Vagina (tissue), 2 donors: ENCODE results near the gene FAM237A. TPM values are rescaled to one million over a fixed set of nuclear protein-coding genes. Genes with fewer than 3 reads are reported as not detected.

ENCODE experiments used
- DNase-seq, 2 donors: peaks; one replicate each; pipeline ENCODE4 v3.0.0-alpha.2; 2017; ENCODE audit errors: extremely low spot score in 2 of 2
- H3K27ac ChIP-seq: fragments of 200-600 bp; sonication (generic); one replicate; pipeline ENCODE4 v1.5.1; 2019
- H3K27me3 ChIP-seq: fragments of 200-600 bp; sonication (generic); one replicate; pipeline ENCODE4 v1.5.1; 2019
- H3K36me3 ChIP-seq, 2 donors: fragments of 200-600 bp; sonication (generic); one replicate each; pipeline ENCODE4 v1.5.1; 2017 to 2019
- H3K4me1 ChIP-seq: fragments of 200-600 bp; sonication (generic); one replicate; pipeline ENCODE4 v1.5.1; 2019
- H3K4me3 ChIP-seq, 2 donors: fragments of 200-600 bp; sonication (generic); 1 replicate in 1 of 2; 2 replicates in 1 of 2; pipeline ENCODE4 v1.5.1; 2016 to 2019
- H3K9me3 ChIP-seq: fragments of 200-600 bp; sonication (generic); one replicate; pipeline ENCODE4 v1.5.1; 2019
- POLR2A ChIP-seq, 2 donors: fragments of 450-650 bp; IDR thresholded peaks; one replicate each; pipeline ENCODE4 v1.6.1; 2017; ENCODE audit warnings: antibody characterized with exemption in 2 of 2, mild to moderate bottlenecking in 2 of 2, moderate library complexity in 2 of 2
- POLR2AphosphoS5 ChIP-seq, 2 donors: sonication (generic); formaldehyde crosslinking; IDR thresholded peaks; one replicate each; pipeline ENCODE4 v1.9.0; 2017; ENCODE audit warnings: antibody characterized with exemption in 2 of 2, mild to moderate bottlenecking in 2 of 2, low read depth in 1 of 2; ENCODE audit not compliant: insufficient read depth in 1 of 2
- intact Hi-C: fragments of 100-400 bp; cut with DNase I; formaldehyde crosslinking; loops from one replicate; pipeline ENCODE4 v1.15.1; 2023
- total RNA-seq: library from RNA; depleted of rRNA; stranded (reverse); fragments of >200 nt; gene quantifications from one replicate; pipeline ENCODE4 v1.2.3, GENCODE V29; 2016
- TF ChIP-seq, protein P1 (sequence below), 3 experiments: fragments of 450-650 bp in 2 of 3; fragments of 200-600 bp in 1 of 3; sonication (generic) in 1 of 3; IDR thresholded peaks; one replicate each; pipeline ENCODE4 v1.5.1; 2017 to 2019; ENCODE audit warnings: antibody characterized with exemption in 3 of 3, mild to moderate bottlenecking in 2 of 3, moderate library complexity in 2 of 3

The FAM237A gene
- total RNA-seq, 1 donor from 2014 or later: not detected

DNA sequence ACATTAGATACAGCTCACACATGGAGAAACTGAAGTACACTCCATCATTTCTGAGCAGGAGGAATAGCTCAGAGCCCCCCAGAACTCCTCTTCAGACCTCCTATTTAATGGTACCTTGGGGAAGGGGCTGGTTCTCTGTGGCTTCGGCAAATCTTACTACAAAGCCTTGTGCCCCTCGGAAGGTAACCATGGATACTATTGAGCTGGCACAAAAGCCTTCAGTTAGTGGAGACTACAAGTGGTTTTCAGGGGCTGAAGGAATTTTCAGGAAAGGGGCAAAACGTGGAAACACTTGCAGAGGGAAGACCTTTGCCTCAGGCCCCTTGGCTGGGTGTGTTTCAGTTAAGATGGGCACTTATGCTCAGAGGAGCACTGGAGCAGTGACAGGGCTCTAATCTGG, 1.1 kb upstream of the FAM237A start:
- intact Hi-C loops: no loop called here
- H3K27ac ChIP-seq: no peak overlapping the region
- H3K4me1 ChIP-seq: no peaks in the 10 kb centered on the region
- no peaks in the 10 kb centered on the region for H3K36me3 ChIP-seq
- H3K9me3 ChIP-seq: no peaks in the 10 kb centered on the region
- TF ChIP-seq POLR2AphosphoS5 (IDR thresholded peaks at IDR 0.05; ENCODE audit: insufficient read depth in 1 of 2, low read depth in 1 of 2) (no peak), POLR2A (IDR thresholded peaks at IDR 0.05) (no peak)
- TF ChIP-seq, protein P1, sequence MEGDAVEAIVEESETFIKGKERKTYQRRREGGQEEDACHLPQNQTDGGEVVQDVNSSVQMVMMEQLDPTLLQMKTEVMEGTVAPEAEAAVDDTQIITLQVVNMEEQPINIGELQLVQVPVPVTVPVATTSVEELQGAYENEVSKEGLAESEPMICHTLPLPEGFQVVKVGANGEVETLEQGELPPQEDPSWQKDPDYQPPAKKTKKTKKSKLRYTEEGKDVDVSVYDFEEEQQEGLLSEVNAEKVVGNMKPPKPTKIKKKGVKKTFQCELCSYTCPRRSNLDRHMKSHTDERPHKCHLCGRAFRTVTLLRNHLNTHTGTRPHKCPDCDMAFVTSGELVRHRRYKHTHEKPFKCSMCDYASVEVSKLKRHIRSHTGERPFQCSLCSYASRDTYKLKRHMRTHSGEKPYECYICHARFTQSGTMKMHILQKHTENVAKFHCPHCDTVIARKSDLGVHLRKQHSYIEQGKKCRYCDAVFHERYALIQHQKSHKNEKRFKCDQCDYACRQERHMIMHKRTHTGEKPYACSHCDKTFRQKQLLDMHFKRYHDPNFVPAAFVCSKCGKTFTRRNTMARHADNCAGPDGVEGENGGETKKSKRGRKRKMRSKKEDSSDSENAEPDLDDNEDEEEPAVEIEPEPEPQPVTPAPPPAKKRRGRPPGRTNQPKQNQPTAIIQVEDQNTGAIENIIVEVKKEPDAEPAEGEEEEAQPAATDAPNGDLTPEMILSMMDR (IDR thresholded peaks at IDR 0.05): no peak
- DNase-seq: no peak
- H3K27me3 ChIP-seq: peaks cover 7% of the 10 kb centered on the region
- no peak overlapping the region for H3K4me3 ChIP-seq

DNA sequence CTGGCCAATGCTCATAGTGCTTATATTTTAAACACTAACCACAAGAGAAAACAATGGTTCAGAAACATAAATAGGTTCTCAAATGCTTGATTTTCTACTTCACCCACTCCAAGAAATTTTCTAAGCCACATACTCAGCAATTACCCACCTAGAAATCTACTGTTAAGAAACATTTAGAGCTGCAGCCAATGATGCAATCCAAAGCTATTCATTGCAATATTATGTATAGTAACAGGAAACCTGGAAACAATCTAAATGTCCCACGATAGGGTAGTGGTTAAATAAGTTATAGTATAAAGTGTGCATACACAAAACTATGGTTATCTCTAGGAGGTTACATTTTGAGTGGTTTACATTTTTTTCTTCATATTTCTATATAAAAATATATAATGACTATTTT, 5.7 kb downstream of the FAM237A start:
- no peak overlapping the region for H3K27ac ChIP-seq
- TF ChIP-seq POLR2AphosphoS5 (IDR thresholded peaks at IDR 0.05; ENCODE audit: insufficient read depth in 1 of 2, low read depth in 1 of 2): no peak
- TF ChIP-seq, protein P1 (IDR thresholded peaks at IDR 0.05): no peak
- TF ChIP-seq POLR2A (IDR thresholded peaks at IDR 0.05): no peak
- no peaks in the 10 kb centered on the region for H3K9me3 ChIP-seq
- intact Hi-C loops: no loop called here
- H3K36me3 ChIP-seq: no peaks in the 10 kb centered on the region
- no peak for DNase-seq
- no peaks in the 10 kb centered on the region for H3K27me3 ChIP-seq
- no peak overlapping the region for H3K4me3 ChIP-seq
- no peaks in the 10 kb centered on the region for H3K4me1 ChIP-seq

DNA sequence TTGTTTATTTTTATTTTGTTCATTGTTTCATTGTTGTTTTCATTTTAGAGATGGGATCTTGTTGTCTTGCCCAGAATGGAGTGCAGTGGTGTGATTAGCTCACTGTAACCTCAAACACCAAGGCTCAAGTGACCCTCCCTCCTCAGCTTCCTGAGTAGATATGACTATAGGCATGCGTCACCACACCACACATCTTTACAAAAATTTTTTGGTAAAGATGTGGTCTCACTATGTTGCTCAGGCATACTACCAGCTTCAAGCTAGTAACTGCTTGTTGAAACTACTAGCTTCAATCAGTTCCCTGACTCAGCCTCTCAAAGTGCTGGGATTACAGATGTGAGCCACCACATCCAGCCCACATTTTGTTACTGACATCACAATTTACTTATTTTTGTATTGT, 14.8 kb downstream of the FAM237A start:
- no peak for DNase-seq
- H3K9me3 ChIP-seq: no peaks in the 10 kb centered on the region
- no peaks in the 10 kb centered on the region for H3K4me1 ChIP-seq
- no peak overlapping the region for H3K4me3 ChIP-seq
- H3K27ac ChIP-seq: no peak overlapping the region
- TF ChIP-seq POLR2AphosphoS5 (IDR thresholded peaks at IDR 0.05; ENCODE audit: insufficient read depth in 1 of 2, low read depth in 1 of 2) (no peak), POLR2A (IDR thresholded peaks at IDR 0.05) (no peak)
- TF ChIP-seq, protein P1 (IDR thresholded peaks at IDR 0.05): no peak
- no peaks in the 10 kb centered on the region for H3K27me3 ChIP-seq
- no peaks in the 10 kb centered on the region for H3K36me3 ChIP-seq
- intact Hi-C loops: no loop called here

DNA sequence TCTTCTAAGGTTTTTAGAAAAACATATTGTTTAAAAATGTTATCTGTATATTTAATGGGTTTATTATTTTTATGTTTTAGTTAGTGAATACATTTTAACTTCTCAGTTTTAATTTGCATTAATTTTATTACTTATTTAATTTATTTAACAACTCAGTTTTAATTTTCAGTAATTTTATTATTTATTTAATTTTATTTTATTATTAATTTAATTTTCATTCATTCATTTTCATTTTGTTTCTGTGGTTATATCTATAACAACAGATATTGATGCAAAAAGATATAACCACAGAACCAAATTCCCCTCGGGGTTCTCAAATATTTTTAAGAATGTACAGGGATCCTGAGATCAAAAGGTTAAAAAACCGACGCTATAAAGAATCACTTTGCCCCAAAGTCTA, 23.0 kb downstream of the FAM237A start:
- H3K27me3 ChIP-seq: no peaks in the 10 kb centered on the region
- no peaks in the 10 kb centered on the region for H3K9me3 ChIP-seq
- intact Hi-C loops: no loop called here
- H3K36me3 ChIP-seq: no peaks in the 10 kb centered on the region
- no peak overlapping the region for H3K27ac ChIP-seq
- DNase-seq: no peak
- no peak for TF ChIP-seq POLR2A (IDR thresholded peaks at IDR 0.05)
- TF ChIP-seq, protein P1 (IDR thresholded peaks at IDR 0.05): no peak
- TF ChIP-seq POLR2AphosphoS5 (IDR thresholded peaks at IDR 0.05; ENCODE audit: insufficient read depth in 1 of 2, low read depth in 1 of 2): no peak
- H3K4me3 ChIP-seq: no peak overlapping the region
- H3K4me1 ChIP-seq: no peaks in the 10 kb centered on the region

DNA sequence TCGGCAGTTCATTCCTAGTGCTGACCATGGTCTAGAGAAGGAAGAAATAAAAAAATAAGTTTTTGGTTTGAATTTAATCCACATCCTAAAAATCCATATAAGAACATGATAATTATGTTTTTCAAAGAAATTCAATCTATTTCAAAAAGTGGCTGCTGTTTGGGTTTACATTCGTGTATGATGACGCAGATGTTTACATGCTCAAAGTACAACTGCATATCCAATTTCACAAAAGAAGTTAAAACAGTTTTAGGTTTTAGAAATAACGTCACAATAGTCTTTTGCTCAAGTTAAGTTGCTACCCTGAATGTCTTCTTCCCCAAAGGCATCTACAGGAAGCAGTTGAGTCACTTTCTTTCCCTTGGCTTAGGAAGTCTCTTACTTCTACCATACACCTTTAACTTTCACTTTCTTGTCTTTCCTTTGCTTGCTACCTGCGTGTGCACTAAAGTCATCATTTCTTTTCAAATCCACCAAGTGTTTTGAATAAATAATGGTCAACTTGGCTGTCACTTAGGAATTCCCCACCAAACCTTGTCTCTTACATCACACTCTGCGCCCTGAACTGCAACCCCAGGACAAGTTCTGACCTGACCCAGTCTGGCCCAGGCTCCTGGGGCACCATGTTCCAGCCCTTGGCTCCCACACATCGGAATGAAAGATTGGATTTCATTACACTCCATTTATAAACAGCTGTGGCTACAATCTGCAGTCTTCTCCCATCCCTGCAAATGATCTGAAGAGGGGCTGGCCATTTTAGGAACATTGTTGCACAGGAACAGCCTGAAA, 28.4 kb downstream of the FAM237A start:
- Histone ChIP-seq H3K4me1 (no peaks in the 10 kb centered on the region), H3K36me3 (no peaks in the 10 kb centered on the region), H3K4me3 (no peak overlapping the region), H3K27ac (no peak overlapping the region), H3K27me3 (no peaks in the 10 kb centered on the region), H3K9me3 (no peaks in the 10 kb centered on the region)
- DNase-seq: no peak
- intact Hi-C loops: no loop called here
- TF ChIP-seq POLR2AphosphoS5 (IDR thresholded peaks at IDR 0.05; ENCODE audit: insufficient read depth in 1 of 2, low read depth in 1 of 2) (no peak), POLR2A (IDR thresholded peaks at IDR 0.05) (no peak)
- TF ChIP-seq, protein P1 (IDR thresholded peaks at IDR 0.05): no peak
